Activated naive CD4-positive, alpha-beta T cell treated with anti-CD3 and anti-CD28 coated beads, Interleukin-2, amount 10 ng/mL, durations not matched to agents 7 days and 5 days (primary cell): ENCODE measurements around the gene SHROOM3.

Experiments used
- CTCF ChIA-PET: fragments of 350-600 bp; sonication (Branson Sonifier 250); formaldehyde crosslinking; loops from one replicate; lab custom pipeline; 2021; ENCODE audit warnings: antibody characterized with exemption; lab: Charles Lee
- DNase-seq: peaks from one replicate; pipeline ENCODE4 v3.0.0-alpha.2; 2020
- H3K27ac Mint-ChIP-seq: one replicate; pipeline ENCODE4 v1.8.0; 2021; ENCODE audit warnings: mild to moderate bottlenecking, moderate library complexity, mixed read lengths
- H3K27me3 Mint-ChIP-seq: one replicate; pipeline ENCODE4 v1.8.0; 2021; ENCODE audit warnings: mild to moderate bottlenecking, mixed read lengths
- H3K36me3 Mint-ChIP-seq: one replicate; pipeline ENCODE4 v1.8.0; 2021; ENCODE audit warnings: mixed read lengths
- H3K4me1 Mint-ChIP-seq: one replicate; pipeline ENCODE4 v1.8.0; 2021; ENCODE audit warnings: mixed read lengths
- H3K4me3 Mint-ChIP-seq: one replicate; pipeline ENCODE4 v1.8.0; 2021; ENCODE audit warnings: mild to moderate bottlenecking, moderate library complexity, mixed read lengths
- H3K9me3 Mint-ChIP-seq: one replicate; pipeline ENCODE4 v1.8.0; 2021; ENCODE audit warnings: mixed read lengths

SHROOM3 gene

GRCh38 chr4:76527666-76528065 is 92.6 kb downstream of the SHROOM3 start:
- peaks cover 3% of the 10 kb centered on the region for H3K27me3 Mint-ChIP-seq
- H3K4me3 Mint-ChIP-seq: no peak overlapping the region
- CTCF ChIA-PET: no interaction called here
- no peak overlapping the region for H3K27ac Mint-ChIP-seq
- no peaks in the 10 kb centered on the region for H3K36me3 Mint-ChIP-seq
- no peak for DNase-seq
- H3K9me3 Mint-ChIP-seq: no peaks in the 10 kb centered on the region
- no peaks in the 10 kb centered on the region for H3K4me1 Mint-ChIP-seq

- Mint-ChIP-seq H3K36me3 (no peaks in the 10 kb centered on the region), H3K27ac (no peak overlapping the region), H3K27me3 (peaks cover 3% of the 10 kb centered on the region), H3K4me1 (no peaks in the 10 kb centered on the region), H3K9me3 (no peaks in the 10 kb centered on the region), H3K4me3 (no peak overlapping the region)
- CTCF ChIA-PET: no interaction called here
- DNase-seq: no peak
Measured at GRCh38 chr4:76531597-76531996, 96.6 kb downstream of the SHROOM3 start.

GRCh38 chr4:76532805-76533204 is 97.8 kb downstream of the SHROOM3 start:
- Mint-ChIP-seq H3K4me3 (no peak overlapping the region), H3K9me3 (no peaks in the 10 kb centered on the region), H3K27me3 (peaks cover 3% of the 10 kb centered on the region), H3K4me1 (no peaks in the 10 kb centered on the region), H3K36me3 (no peaks in the 10 kb centered on the region), H3K27ac (no peak overlapping the region)
- CTCF ChIA-PET: no interaction called here
- no peak for DNase-seq

- no peak overlapping the region for H3K27ac Mint-ChIP-seq
- H3K9me3 Mint-ChIP-seq: no peaks in the 10 kb centered on the region
- H3K4me1 Mint-ChIP-seq: no peaks in the 10 kb centered on the region
- no peaks in the 10 kb centered on the region for H3K36me3 Mint-ChIP-seq
- DNase-seq: no peak
- no peak overlapping the region for H3K4me3 Mint-ChIP-seq
- peaks cover 5% of the 10 kb centered on the region for H3K27me3 Mint-ChIP-seq
- CTCF ChIA-PET: interaction anchor here (1.0 kb wide), 1 partner anchor 8 kb away, joined by 3 read pairs; no protein-coding TSS in a partner anchor
Measured at GRCh38 chr4:76533314-76533713, 98.3 kb downstream of the SHROOM3 start.

GRCh38 chr4:76535603-76536372 is 100.8 kb downstream of the SHROOM3 start:
- CTCF ChIA-PET: no interaction called here
- Mint-ChIP-seq H3K4me1 (no peaks in the 10 kb centered on the region), H3K36me3 (no peaks in the 10 kb centered on the region), H3K9me3 (no peaks in the 10 kb centered on the region), H3K27me3 (peaks cover 6% of the 10 kb centered on the region), H3K27ac (no peak overlapping the region), H3K4me3 (no peak overlapping the region)
- no peak for DNase-seq

- DNase-seq: no peak
- Mint-ChIP-seq H3K4me1 (no peaks in the 10 kb centered on the region), H3K27me3 (peaks cover 6% of the 10 kb centered on the region), H3K27ac (no peak overlapping the region), H3K4me3 (no peak overlapping the region), H3K36me3 (no peaks in the 10 kb centered on the region), H3K9me3 (no peaks in the 10 kb centered on the region)
- CTCF ChIA-PET: no interaction called here
Measured at GRCh38 chr4:76536373-76536689, 101.3 kb downstream of the SHROOM3 start.

- Mint-ChIP-seq H3K4me3 (no peak overlapping the region), H3K4me1 (no peaks in the 10 kb centered on the region), H3K27ac (no peak overlapping the region), H3K36me3 (no peaks in the 10 kb centered on the region), H3K27me3 (peaks cover 6% of the 10 kb centered on the region), H3K9me3 (peaks cover 2% of the 10 kb centered on the region)
- DNase-seq: no peak
- CTCF ChIA-PET: no interaction called here
Measured at GRCh38 chr4:76538296-76538695, 103.3 kb downstream of the SHROOM3 start.

GRCh38 chr4:76539979-76540378 is 105.0 kb downstream of the SHROOM3 start:
- CTCF ChIA-PET: no interaction called here
- no peak overlapping the region for H3K4me3 Mint-ChIP-seq
- H3K36me3 Mint-ChIP-seq: no peaks in the 10 kb centered on the region
- H3K9me3 Mint-ChIP-seq: peaks cover 2% of the 10 kb centered on the region
- H3K27ac Mint-ChIP-seq: no peak overlapping the region
- no peak for DNase-seq
- peaks cover 6% of the 10 kb centered on the region for H3K27me3 Mint-ChIP-seq
- peaks cover 8% of the 10 kb centered on the region for H3K4me1 Mint-ChIP-seq

GRCh38 chr4:76540486-76540885 is 105.5 kb downstream of the SHROOM3 start:
- H3K4me3 Mint-ChIP-seq: no peak overlapping the region
- H3K27me3 Mint-ChIP-seq: peaks cover 6% of the 10 kb centered on the region
- H3K9me3 Mint-ChIP-seq: peaks cover 2% of the 10 kb centered on the region
- H3K36me3 Mint-ChIP-seq: no peaks in the 10 kb centered on the region
- no peak for DNase-seq
- H3K4me1 Mint-ChIP-seq: peaks cover 13% of the 10 kb centered on the region
- CTCF ChIA-PET: no interaction called here
- no peak overlapping the region for H3K27ac Mint-ChIP-seq

GRCh38 chr4:76543378-76543777 is 108.3 kb downstream of the SHROOM3 start:
- Mint-ChIP-seq H3K36me3 (no peaks in the 10 kb centered on the region), H3K4me3 (no peak overlapping the region), H3K4me1 (peaks cover 16% of the 10 kb centered on the region)

GRCh38 chr4:76544725-76545124 is 109.7 kb downstream of the SHROOM3 start:
- H3K27ac Mint-ChIP-seq: no peak overlapping the region
- H3K4me1 Mint-ChIP-seq: peaks cover 16% of the 10 kb centered on the region
- CTCF ChIA-PET: interaction anchor here (0.7 kb wide), 1 partner anchor 993 kb away, joined by 3 read pairs; no protein-coding TSS in a partner anchor
- DNase-seq: no peak
- peaks cover 4% of the 10 kb centered on the region for H3K27me3 Mint-ChIP-seq
- no peak overlapping the region for H3K4me3 Mint-ChIP-seq
- no peaks in the 10 kb centered on the region for H3K36me3 Mint-ChIP-seq
- peaks cover 2% of the 10 kb centered on the region for H3K9me3 Mint-ChIP-seq

More at GRCh38 chr4:76543378-76543777, 108.3 kb downstream of the SHROOM3 start:
- no peak for DNase-seq
- H3K9me3 Mint-ChIP-seq: peaks cover 2% of the 10 kb centered on the region
- CTCF ChIA-PET: no interaction called here
- peaks cover 5% of the 10 kb centered on the region for H3K27me3 Mint-ChIP-seq
- H3K27ac Mint-ChIP-seq: no peak overlapping the region

- Mint-ChIP-seq H3K36me3 (no peaks in the 10 kb centered on the region), H3K4me1 (peaks cover 16% of the 10 kb centered on the region), H3K4me3 (no peak overlapping the region), H3K27ac (no peak overlapping the region), H3K9me3 (peaks cover 2% of the 10 kb centered on the region), H3K27me3 (peaks cover 4% of the 10 kb centered on the region)
- CTCF ChIA-PET: interaction anchor here (0.7 kb wide), 1 partner anchor 992 kb away, joined by 3 read pairs; no protein-coding TSS in a partner anchor
- no peak for DNase-seq
Measured at GRCh38 chr4:76545226-76545884, 110.3 kb downstream of the SHROOM3 start.

- Mint-ChIP-seq H3K4me1 (peaks cover 16% of the 10 kb centered on the region), H3K4me3 (no peak overlapping the region), H3K27ac (no peak overlapping the region), H3K9me3 (peaks cover 2% of the 10 kb centered on the region), H3K36me3 (no peaks in the 10 kb centered on the region), H3K27me3 (peaks cover 4% of the 10 kb centered on the region)
- CTCF ChIA-PET: no interaction called here
- no peak for DNase-seq
Measured at GRCh38 chr4:76546327-76546726, 111.3 kb downstream of the SHROOM3 start.

- Mint-ChIP-seq H3K4me3 (no peak overlapping the region), H3K4me1 (peaks cover 16% of the 10 kb centered on the region), H3K27me3 (peaks cover 4% of the 10 kb centered on the region), H3K27ac (no peak overlapping the region), H3K9me3 (peaks cover 2% of the 10 kb centered on the region), H3K36me3 (no peaks in the 10 kb centered on the region)
- DNase-seq: no peak
- CTCF ChIA-PET: no interaction called here
Measured at GRCh38 chr4:76546759-76547742, 112.0 kb downstream of the SHROOM3 start.
